ENCODE measurements around the gene TM9SF1. TPM values are rescaled to one million over a fixed set of nuclear protein-coding genes. Genes with fewer than 3 reads are reported as not detected.

TM9SF1 gene
- total RNA-seq, 1 donor from 2014 or later: 35.0 TPM

DNA sequence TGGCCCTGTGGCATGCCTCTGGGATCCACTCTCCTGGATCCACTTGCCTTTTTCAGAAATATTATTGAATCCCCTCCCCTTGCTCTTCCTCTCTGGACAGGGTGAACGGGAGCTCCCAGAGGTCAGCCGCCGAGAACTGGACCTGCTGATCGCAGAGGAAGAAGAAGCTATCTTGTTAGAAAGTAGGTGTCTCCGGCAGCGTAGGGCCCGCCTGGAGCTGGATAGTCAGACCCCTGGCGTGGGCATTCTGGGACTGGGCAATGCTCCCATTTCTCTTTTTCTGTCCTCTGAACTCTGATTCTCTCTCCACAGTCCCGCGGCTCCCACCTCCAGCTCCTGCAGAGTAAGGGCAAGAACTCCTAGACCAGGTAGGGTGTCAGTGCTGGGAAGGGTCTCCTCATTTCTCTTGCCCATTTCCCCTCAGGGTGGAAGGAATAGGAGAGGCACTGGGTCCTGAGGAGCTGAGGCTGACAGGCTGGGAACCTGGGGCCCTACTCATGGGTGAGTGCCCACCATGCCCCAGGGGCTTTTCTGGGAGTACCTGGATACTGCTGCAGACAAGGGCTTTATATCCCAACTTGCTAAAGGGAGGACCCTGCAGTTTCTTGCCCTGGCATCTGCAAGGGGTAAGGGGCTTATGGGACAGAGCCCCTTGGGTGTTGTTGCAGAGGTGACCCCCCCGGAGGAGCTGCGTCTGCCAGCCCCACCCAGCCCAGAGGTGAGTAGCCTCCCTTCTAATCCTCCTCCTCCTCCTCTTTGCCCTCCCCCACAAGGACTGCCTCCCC, 18.0 kb downstream of the TM9SF1 start:
- H3K27ac Mint-ChIP-seq (ENCODE audit: unreplicated experiment): no peak overlapping the region
- H3K4me1 Mint-ChIP-seq (ENCODE audit: low read depth, unreplicated experiment): peaks cover 11% of the 10 kb centered on the region
- no peaks in the 10 kb centered on the region for H3K36me3 Mint-ChIP-seq (ENCODE audit: unreplicated experiment)

GRCh38 chr14:24176599-24176998, 18.6 kb downstream of the TM9SF1 start:
- H3K9me3 Mint-ChIP-seq (ENCODE audit: unreplicated experiment): peaks cover 7% of the 10 kb centered on the region
- no peak overlapping the region for H3K4me3 Mint-ChIP-seq (ENCODE audit: unreplicated experiment)
- peaks cover 7% of the 10 kb centered on the region for H3K27me3 Mint-ChIP-seq (ENCODE audit: unreplicated experiment)
- H3K27ac Mint-ChIP-seq (ENCODE audit: unreplicated experiment): no peak overlapping the region
- DNase-seq: no peak
- no peak for TF ChIP-seq CTCF (IDR thresholded peaks at IDR 0.05; ENCODE audit: partially characterized antibody, unreplicated experiment)
- no peaks in the 10 kb centered on the region for H3K36me3 Mint-ChIP-seq (ENCODE audit: unreplicated experiment)
- peaks cover 11% of the 10 kb centered on the region for H3K4me1 Mint-ChIP-seq (ENCODE audit: low read depth, unreplicated experiment)

More for the DNA sequence above, 18.0 kb downstream of the TM9SF1 start:
- Mint-ChIP-seq H3K4me3 (ENCODE audit: unreplicated experiment) (no peak overlapping the region), H3K27me3 (ENCODE audit: unreplicated experiment) (peaks cover 7% of the 10 kb centered on the region), H3K9me3 (ENCODE audit: unreplicated experiment) (peaks cover 7% of the 10 kb centered on the region)
- TF ChIP-seq CTCF (IDR thresholded peaks at IDR 0.05; ENCODE audit: partially characterized antibody, unreplicated experiment): no peak
- DNase-seq: no peak

GRCh38 chr14:24172871-24173281, 22.4 kb downstream of the TM9SF1 start:
- Mint-ChIP-seq H3K27ac (ENCODE audit: unreplicated experiment) (peak overlapping the region; percentile 59), H3K4me1 (ENCODE audit: low read depth, unreplicated experiment) (peaks cover 4% of the 10 kb centered on the region)

DNA sequence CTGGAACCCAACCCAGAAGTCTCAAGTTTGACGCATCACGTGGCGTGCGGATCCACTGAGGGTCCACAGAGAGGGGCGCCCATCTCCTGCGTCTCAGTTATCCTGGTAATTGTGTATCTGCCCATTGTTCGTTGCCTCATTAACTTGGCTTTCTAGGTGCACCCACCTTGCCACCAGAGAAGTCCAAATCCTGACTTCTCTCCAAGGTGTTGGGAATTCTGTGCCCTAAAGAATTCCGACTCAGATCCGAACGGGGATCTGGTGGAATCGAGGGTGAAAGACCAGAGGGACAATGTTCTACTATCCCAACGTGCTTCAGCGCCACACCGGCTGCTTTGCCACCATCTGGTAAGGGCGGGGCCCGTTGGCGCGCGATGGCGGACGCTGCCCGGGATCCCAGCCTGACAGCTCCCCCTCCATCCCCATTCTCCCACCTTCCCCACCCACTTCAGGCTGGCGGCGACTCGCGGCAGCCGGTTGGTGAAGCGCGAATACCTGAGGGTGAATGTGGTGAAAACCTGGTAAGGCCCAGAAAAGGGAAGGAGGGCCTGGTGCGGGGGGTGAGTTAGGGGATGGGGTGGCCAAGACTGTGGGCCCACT, 22.9 kb downstream of the TM9SF1 start:
- H3K27ac Mint-ChIP-seq (ENCODE audit: unreplicated experiment): peak overlapping the region; percentile 88
- peak; percentile 36 for DNase-seq
- peaks cover 3% of the 10 kb centered on the region for H3K27me3 Mint-ChIP-seq (ENCODE audit: unreplicated experiment)
- H3K4me3 Mint-ChIP-seq (ENCODE audit: unreplicated experiment): peak overlapping the region; percentile 94
- H3K9me3 Mint-ChIP-seq (ENCODE audit: unreplicated experiment): peaks cover 3% of the 10 kb centered on the region
- H3K4me1 Mint-ChIP-seq (ENCODE audit: low read depth, unreplicated experiment): peaks cover 4% of the 10 kb centered on the region
- no peak for TF ChIP-seq CTCF (IDR thresholded peaks at IDR 0.05; ENCODE audit: partially characterized antibody, unreplicated experiment)
- no peaks in the 10 kb centered on the region for H3K36me3 Mint-ChIP-seq (ENCODE audit: unreplicated experiment)

More at GRCh38 chr14:24172871-24173281, 22.4 kb downstream of the TM9SF1 start:
- H3K27me3 Mint-ChIP-seq (ENCODE audit: unreplicated experiment): peaks cover 3% of the 10 kb centered on the region
- no peak for DNase-seq
- H3K9me3 Mint-ChIP-seq (ENCODE audit: unreplicated experiment): peaks cover 3% of the 10 kb centered on the region
- TF ChIP-seq CTCF (IDR thresholded peaks at IDR 0.05; ENCODE audit: partially characterized antibody, unreplicated experiment): no peak
- H3K36me3 Mint-ChIP-seq (ENCODE audit: unreplicated experiment): no peaks in the 10 kb centered on the region
- H3K4me3 Mint-ChIP-seq (ENCODE audit: unreplicated experiment): peak overlapping the region; percentile 94

Data from glutamatergic neuron (in vitro differentiated cells).